NCI-H2029 (cell line): ENCODE data around the gene TRAPPC3L.

Source experiments
- DNase-seq: peaks from one replicate; lab custom pipeline; 2025; lab: John Stamatoyannopoulos, UW

TRAPPC3L gene

DNA sequence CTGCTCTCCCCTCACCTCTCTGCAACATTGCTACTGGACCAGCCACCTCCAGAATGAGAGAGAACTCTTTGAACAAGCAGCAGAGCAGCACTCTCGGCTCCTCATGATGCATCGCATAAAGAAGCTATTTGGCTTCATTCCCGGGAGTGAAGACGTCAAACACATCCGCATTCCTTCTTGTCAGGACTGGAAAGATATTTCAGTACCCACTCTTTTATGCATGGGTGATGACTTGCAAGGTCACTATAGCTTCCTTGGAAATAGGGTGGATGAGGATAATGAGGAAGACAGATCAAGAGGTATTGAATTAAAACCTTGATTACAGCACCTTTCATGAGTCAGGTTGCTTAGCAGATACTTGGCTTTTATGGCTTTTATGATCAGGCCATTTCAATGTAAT is 12.4 kb upstream of the TRAPPC3L start:
- DNase-seq, result peak; percentile 100

DNA sequence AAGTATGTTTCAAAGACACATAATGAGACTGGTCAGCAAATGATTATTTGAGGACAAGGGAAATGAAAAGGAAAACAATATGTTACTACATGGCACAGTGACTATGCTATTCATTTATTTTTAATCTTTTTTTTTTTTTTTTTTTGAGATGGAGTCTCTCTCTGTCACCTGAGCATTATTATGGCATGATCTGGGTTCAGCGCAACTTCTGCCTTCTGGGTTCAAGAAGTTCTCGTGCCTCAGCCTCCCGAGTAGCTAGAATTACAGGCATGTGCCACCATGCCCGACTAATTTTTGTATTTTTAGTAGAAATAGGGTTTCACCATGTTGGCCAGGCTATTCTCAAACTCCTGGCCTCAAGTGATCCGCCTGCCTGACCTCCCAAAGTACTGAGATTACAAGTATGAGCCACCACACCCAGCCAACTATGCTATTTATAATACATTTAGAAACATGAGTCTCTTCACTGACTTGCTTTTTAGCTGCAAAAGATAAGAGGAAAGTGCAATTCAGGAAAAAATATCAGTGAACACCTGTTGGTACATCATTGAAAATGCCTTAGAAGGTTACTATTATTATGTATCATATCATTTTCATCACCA is 11.4 kb upstream of the TRAPPC3L start:
- no peak for DNase-seq

DNA sequence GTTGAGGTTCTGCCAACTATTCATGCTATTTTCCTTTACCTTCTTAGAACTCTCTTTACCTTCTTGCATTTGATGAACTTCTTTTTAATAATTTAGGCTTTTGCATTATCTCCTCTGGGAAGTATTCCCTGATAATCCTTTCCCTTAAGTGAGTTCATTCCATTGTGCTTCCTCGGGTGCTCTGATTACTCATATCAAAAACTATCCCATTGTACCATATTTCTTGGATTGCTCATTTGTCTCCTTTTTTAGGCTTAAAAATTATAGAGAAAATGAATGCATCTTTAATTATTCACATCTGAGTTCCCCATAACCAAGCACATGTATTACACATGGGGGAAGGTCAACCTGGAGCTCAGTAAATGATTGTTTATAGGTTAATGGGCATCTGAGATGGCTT is 10.6 kb upstream of the TRAPPC3L start:
- DNase-seq, result no peak

GRCh38 chr6:116553451-116553850 is 8.0 kb upstream of the TRAPPC3L start, which contains the start of gene CALHM4:
Gene CALHM4, plus strand, starts transcription at chr6:116553751. Its CDS starts 43 bp downstream, at chr6:116553794.
- DNase-seq, result no peak

GRCh38 chr6:116550796-116551195 is 5.3 kb upstream of the TRAPPC3L start:
- DNase-seq, result no peak

DNA sequence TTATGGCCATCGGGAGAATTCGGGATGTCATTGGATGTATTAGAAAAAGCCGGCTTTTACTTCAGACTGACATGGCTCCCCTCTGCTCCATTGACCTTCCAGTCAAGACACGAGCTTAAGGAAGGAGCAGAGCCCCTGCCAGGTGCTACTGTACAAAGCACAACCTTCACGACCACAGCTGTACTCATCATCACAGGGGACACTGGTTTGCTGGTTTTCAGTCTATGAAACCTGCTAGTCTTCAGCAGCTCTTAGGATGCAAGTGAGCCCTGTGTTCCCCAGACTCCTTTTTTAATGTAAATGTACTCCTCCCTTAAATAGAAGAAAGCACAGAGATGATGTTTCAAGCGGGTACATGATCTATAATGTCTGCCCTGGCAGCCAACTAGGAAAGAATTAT is 1.9 kb upstream of the TRAPPC3L start:
- DNase-seq, result no peak

DNA sequence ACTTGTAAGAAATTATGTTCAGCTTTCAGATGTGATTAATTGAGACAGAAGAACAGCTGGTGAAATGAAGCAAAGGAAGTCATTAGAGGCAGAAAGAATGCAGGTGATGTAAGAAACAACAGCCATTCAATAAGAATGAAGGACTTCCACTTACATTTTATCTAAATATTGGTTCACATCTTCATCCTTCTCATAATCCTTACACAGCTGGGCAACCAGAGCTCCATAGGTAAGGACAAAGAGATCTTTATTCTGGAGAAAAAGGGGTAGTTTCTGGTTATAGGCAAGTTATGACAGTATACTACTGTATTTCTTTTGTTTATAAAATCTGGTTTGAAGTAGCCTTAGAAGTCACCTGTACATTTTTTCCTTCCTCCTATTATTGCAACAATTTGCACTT is 2.3 kb downstream of the TRAPPC3L start:
- peak; percentile 82 for DNase-seq

GRCh38 chr6:116542426-116542825 is 3.1 kb downstream of the TRAPPC3L start:
- DNase-seq, result no peak

- peak; percentile 100 for DNase-seq
Measured at GRCh38 chr6:116536216-116536621, 9.3 kb downstream of the TRAPPC3L start.

- no peak for DNase-seq
Measured at GRCh38 chr6:116535109-116535508, 10.4 kb downstream of the TRAPPC3L start.

GRCh38 chr6:116533233-116533957 is 12.1 kb downstream of the TRAPPC3L start:
- DNase-seq, result no peak

DNA sequence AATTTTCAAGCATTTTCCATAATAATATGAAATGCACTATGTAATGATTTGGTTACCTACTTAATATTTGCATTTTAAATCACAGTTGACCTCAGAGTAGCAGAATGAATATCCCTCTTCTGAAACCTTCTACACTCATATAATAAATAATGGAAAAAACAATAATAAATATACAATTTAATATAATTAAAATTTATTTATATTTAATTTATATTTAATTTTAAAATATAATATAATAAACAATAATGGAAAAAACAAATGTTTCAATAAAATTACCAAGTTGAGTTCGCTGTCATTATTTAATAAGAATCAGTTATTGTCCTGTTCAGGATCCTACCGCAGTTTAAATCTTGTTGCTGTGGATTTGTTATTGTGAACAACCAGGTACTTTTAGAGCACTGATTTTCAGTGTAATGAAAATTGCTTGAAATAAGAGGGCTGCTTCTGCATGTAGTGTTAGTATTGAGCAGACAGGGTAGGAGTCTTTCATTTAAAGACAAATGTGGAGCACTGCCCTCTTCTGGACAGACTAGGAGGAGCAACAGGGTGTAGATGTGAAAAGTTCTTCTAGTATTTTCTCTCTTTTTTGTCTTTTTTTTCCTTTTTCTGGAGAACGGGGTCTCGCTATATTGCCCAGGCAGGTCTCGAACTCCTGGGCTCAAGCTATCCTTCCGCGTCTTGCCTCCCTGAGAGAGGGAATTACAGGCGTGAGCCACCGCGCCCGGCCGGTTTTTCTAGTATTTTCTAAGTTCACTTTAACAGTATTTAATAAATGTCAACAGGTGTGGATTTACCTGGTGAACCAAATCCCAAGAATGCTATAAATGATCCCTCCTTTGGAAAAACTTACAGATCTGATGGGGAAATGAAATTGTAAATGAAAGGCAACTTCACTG is 13.6 kb downstream of the TRAPPC3L start:
- peak; percentile 100 for DNase-seq

DNA sequence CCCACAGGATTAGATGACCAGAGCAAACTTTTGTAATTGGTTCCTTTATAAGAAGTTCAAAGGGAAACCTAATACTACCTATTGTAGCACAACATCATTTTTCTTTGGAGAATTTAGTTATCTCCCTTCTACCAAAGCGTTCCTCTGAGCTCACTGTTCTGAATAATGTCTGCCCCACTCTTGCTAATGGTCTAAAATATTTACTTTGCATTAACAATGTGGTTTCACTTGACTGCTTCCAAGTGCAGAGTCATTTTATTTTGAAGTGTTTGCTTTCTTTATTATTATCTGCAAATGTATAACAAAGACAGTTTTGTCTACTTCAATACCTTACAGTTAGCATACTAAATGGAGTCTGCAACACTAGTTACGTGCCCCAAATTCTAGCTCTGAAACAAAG is 15.0 kb downstream of the TRAPPC3L start:
- DNase-seq, result peak; percentile 100

- peak; percentile 63 for DNase-seq
Measured at GRCh38 chr6:116529466-116530290, 15.8 kb downstream of the TRAPPC3L start.

DNA sequence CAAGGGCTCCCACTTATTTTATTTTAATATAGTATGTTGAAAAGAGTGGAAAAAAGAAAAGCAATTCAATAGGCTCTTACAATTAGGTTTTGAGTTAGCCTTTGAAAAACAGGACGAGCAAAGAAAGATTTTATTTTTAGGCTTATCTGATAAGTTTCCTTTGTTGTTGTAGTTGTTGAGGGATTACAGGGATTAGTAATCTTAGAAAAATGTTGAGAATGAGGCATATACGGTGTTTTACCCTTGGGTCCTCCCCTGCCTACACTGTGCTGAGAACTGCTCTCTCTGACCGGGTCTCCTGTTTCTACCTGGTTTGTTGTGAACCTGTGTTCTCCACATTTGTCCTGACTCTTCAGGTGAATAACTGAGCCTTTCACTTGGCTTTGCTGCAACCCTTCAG is 16.7 kb downstream of the TRAPPC3L start:
- no peak for DNase-seq

DNA sequence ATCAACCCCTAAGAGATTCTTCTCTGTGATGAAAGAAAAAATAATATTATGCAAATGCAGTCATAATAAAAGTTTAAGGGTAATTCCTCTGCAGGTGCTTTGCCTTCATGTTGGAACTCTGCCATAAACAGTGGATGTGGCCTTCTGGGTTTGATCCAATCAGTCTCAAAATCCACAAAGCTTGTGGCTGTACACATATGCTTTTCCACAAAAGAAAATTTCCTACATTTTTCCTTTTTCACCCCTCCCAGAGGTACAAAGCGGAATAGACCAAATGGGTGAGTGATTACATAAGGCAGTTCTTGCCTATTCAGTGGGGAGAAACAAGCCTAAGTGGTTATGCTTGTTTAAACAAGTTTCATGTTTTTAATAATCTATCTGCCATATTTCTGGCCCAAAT is 17.4 kb downstream of the TRAPPC3L start:
- DNase-seq, result peak; percentile 91

DNA sequence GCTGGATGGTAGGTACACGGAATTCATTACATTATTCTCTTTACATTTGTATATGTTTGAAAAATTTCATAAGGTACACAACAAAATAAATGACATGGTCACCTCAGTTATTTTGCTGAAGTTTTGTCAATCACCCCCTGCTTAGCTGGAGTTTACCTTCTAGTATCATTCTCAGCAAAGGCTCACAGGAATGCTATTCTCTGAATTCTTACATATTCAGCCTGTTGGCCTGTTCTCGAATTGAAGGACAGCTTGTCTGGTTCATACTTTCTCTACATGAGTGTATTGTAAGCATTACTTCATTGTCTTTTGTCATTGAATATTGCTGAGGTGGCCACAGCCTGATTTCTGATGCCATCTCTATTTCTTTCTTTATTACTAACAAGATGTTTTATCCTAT is 21.2 kb downstream of the TRAPPC3L start:
- DNase-seq, result no peak

- DNase-seq, result no peak
Measured at GRCh38 chr6:116522896-116523295, 22.6 kb downstream of the TRAPPC3L start.

DNA sequence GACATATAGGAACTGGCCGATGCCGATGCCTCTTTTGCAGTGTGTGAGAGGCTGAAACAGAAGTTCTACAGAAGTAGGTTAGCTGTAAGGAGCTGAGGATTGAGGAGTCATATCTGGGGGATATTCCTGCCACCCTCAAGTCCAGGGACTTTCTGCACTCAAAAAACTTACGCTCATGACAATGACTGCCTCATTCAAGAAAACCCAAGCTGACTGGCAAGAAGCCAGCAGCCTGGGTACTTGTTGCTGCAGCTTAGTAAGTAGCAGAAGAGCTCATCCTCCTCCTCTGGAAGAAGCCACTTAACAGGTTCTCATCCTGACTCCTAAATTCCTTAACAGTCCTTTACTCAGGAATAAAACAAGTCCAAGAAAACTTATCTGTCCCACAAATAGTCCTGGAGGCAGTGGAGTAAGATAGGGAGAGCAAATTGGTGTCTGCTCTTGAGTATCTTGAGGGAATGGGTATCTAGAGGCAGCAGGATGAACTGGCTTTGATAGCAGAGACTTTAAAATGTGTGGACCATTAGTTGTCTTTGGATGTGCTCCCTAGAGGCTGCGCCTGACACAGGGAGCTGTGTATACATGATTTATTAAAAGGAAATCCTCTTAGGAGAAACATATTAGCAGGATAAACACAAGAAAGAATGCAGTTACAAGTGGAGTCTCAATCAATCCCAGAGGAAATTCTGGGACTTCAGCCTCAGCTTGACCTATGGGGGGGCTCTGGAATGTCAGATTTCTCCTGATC is 26.7 kb downstream of the TRAPPC3L start:
- DNase-seq, result peak; percentile 55

DNA sequence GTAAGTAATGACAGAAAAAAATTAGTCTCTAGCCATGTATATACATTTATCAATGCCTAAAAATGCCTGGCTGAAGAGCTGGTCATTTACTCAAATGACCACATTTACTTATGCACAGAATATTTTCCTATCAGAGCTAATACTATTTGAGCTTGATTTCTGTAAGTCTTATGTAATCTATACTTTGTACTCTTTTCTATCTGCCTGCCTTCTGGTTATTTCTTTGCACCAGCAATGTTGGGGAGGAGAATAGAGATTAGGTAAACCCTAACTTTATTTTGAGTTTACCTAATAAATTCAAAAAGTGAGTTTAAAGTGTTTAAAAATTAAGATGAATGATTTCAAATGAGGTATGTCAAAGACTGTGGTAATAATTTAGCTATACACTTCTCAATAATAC is 30.3 kb downstream of the TRAPPC3L start:
- DNase-seq, result no peak

DNA sequence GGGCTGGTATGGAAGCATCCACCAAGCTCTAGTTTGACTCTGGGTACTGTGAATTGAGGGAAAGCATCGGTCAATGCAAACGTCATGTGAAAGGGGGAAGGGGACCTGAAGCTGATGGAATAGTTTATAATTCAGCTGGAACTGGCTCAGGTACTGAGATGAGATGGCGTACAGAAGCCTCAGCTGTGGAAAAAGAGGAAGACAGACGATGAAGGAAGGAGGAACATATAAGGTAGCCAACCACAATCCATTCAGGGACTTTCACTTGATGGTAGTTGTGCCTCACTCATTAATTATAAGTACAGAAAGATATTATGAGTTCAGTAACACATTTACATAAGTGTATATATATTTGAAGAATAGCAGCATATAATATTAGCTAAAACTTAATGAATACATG is 31.4 kb downstream of the TRAPPC3L start:
- no peak for DNase-seq
